Measurements from ENCODE around the gene TAPBP. TPM values are rescaled to one million over a fixed set of nuclear protein-coding genes. Genes with fewer than 3 reads are reported as not detected.

TAPBP gene
- polyA plus RNA-seq, 2 of the 4 experiments (the other 2 are of a cell fraction): 16.8 to 37.5 TPM

- CTCF ChIA-PET: interaction anchor here (0.6 to 3.7 kb wide), 3 partner anchors 10 to 26 kb away, joined by 3 to 33 read pairs (median 5); no protein-coding TSS in a partner anchor
- H3K4me2 ChIP-seq: no peak overlapping the region
- H3K4me3 ChIP-seq: no peak overlapping the region
- H3K9me3 ChIP-seq: no peaks in the 10 kb centered on the region
- H3K4me1 ChIP-seq: peaks cover 11% of the 10 kb centered on the region
- TF ChIP-seq KDM5A (IDR thresholded peaks at IDR 0.05) (no peak), FOSB (CRISPR knock-in tag; IDR thresholded peaks at IDR 0.05) (no peak), REST (IDR thresholded peaks at IDR 0.05) (no peak), EP300 (IDR thresholded peaks at IDR 0.05) (no peak), NFE2L2 (conservative IDR thresholded peaks at IDR 0.05; ENCODE audit: low read length) (no peak), CBX2 (IDR thresholded peaks at IDR 0.05; ENCODE audit: borderline replicate concordance, low read depth) (no peak), HEYL (CRISPR knock-in tag; IDR thresholded peaks at IDR 0.05) (no peak), MAFK (IDR thresholded peaks at IDR 0.05; ENCODE audit: partially characterized antibody) (no peak), KDM1A (IDR thresholded peaks at IDR 0.05; ENCODE audit: low read depth) (no peak), FOSL2 (IDR thresholded peaks at IDR 0.05) (no peak), FOSL2 (CRISPR knock-in tag; IDR thresholded peaks at IDR 0.05) (no peak), POLR2AphosphoS2 (conservative IDR thresholded peaks at IDR 0.05; ENCODE audit: low read length) (no peak), TFCP2L1 (CRISPR knock-in tag; IDR thresholded peaks at IDR 0.05) (no peak), MYC (IDR thresholded peaks at IDR 0.05; ENCODE audit: borderline replicate concordance, low read length) (no peak), RARB (CRISPR knock-in tag; IDR thresholded peaks at IDR 0.05) (no peak), PHF8 (IDR thresholded peaks at IDR 0.05; ENCODE audit: borderline replicate concordance, low read depth) (no peak), RAD21 (conservative IDR thresholded peaks at IDR 0.05 in 1 of 2, IDR thresholded peaks at IDR 0.05 in 1 of 2) (no peak)
- TF ChIP-seq, protein P1, sequence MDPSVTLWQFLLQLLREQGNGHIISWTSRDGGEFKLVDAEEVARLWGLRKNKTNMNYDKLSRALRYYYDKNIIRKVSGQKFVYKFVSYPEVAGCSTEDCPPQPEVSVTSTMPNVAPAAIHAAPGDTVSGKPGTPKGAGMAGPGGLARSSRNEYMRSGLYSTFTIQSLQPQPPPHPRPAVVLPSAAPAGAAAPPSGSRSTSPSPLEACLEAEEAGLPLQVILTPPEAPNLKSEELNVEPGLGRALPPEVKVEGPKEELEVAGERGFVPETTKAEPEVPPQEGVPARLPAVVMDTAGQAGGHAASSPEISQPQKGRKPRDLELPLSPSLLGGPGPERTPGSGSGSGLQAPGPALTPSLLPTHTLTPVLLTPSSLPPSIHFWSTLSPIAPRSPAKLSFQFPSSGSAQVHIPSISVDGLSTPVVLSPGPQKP (IDR thresholded peaks at IDR 0.05; ENCODE audit: low read depth, low read length): no peak
- TF ChIP-seq, protein P2, sequence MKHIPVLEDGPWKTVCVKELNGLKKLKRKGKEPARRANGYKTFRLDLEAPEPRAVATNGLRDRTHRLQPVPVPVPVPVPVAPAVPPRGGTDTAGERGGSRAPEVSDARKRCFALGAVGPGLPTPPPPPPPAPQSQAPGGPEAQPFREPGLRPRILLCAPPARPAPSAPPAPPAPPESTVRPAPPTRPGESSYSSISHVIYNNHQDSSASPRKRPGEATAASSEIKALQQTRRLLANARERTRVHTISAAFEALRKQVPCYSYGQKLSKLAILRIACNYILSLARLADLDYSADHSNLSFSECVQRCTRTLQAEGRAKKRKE (CRISPR knock-in tag; IDR thresholded peaks at IDR 0.05; ENCODE audit: low read depth): no peak
- no peak for DNase-seq (ENCODE audit: low read depth in 1 of 2, low spot score in 1 of 2)
- no peak overlapping the region for H3K27ac ChIP-seq
- ATAC-seq: no peak
- no peak for FAIRE-seq
- WGBS (ENCODE audit: missing lambda C conversion rate): 93% methylated on average over 6 of the region's 6 CpGs
- POLR2A ChIA-PET: no interaction called here
Observed at GRCh38 chr6:33251395-33252012, 62.4 kb downstream of the TAPBP start.

DNA sequence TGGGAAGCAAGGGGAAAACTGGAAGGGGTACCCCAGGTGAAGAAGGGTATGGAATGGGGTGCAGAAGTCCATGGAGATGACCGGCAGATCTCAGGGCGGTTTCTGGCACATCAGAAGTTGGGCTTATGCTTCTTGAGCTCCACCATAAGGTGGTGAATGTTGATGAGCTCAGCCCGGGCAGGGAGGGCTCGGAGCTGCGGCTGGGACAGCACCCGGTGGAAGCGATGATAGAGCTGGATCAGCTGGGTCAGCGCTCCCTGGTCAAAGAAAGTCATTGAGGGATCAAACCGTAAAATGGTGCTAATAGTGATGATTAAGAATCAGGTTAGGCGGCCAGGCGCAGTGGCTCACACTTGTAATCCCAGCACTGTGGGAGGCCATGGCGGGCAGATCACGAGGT, 63.1 kb downstream of the TAPBP start:
- FAIRE-seq (no peak), DNase-seq (ENCODE audit: low read depth in 1 of 2, low spot score in 1 of 2) (no peak), ATAC-seq (no peak)
- H3K4me1 ChIP-seq: peaks cover 11% of the 10 kb centered on the region
- CTCF ChIA-PET: interaction anchor here (0.6 to 3.7 kb wide), 3 partner anchors 10 to 241 kb away, joined by 5 to 33 read pairs (median 5); partner anchors contain the start of gene HLA-DOA
- no peaks in the 10 kb centered on the region for H3K9me3 ChIP-seq
- no peak overlapping the region for H3K4me3 ChIP-seq
- 90% methylated on average over 13 of the region's 13 CpGs for WGBS (ENCODE audit: missing lambda C conversion rate)
- H3K4me2 ChIP-seq: peak overlapping the region; percentile 99; the same call in 1 of the 3 replicates
- H3K27ac ChIP-seq: peak overlapping the region in 1 of 2 experiments; percentile 91; a peak in 1 of 6 replicates
- POLR2A ChIA-PET: interaction anchor here (0.9 to 1.5 kb wide), 3 partner anchors 26 to 76 kb away, joined by 3 read pairs; partner anchors contain the start of genes B3GALT4 and RING1
- TF ChIP-seq HOXB5 (CRISPR knock-in tag; IDR thresholded peaks at IDR 0.05) (no peak), POLR2A (IDR thresholded peaks at IDR 0.05; ENCODE audit: low read length) (no peak), PBX3 (IDR thresholded peaks at IDR 0.05) (no peak), KDM5A (IDR thresholded peaks at IDR 0.05) (no peak), NFE2L2 (conservative IDR thresholded peaks at IDR 0.05; ENCODE audit: low read length) (no peak), KDM1A (IDR thresholded peaks at IDR 0.05; ENCODE audit: low read depth) (no peak), TFCP2L1 (CRISPR knock-in tag; IDR thresholded peaks at IDR 0.05) (no peak), HMGXB4 (CRISPR knock-in tag; IDR thresholded peaks at IDR 0.05; ENCODE audit: borderline replicate concordance) (no peak), ZC3H11A (IDR thresholded peaks at IDR 0.05) (no peak), EP300 (IDR thresholded peaks at IDR 0.05) (no peak)
- TF ChIP-seq, protein P3, sequence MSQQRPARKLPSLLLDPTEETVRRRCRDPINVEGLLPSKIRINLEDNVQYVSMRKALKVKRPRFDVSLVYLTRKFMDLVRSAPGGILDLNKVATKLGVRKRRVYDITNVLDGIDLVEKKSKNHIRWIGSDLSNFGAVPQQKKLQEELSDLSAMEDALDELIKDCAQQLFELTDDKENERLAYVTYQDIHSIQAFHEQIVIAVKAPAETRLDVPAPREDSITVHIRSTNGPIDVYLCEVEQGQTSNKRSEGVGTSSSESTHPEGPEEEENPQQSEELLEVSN (IDR thresholded peaks at IDR 0.05; ENCODE audit: borderline replicate concordance, low read depth): no peak
- TF ChIP-seq, protein P4, sequence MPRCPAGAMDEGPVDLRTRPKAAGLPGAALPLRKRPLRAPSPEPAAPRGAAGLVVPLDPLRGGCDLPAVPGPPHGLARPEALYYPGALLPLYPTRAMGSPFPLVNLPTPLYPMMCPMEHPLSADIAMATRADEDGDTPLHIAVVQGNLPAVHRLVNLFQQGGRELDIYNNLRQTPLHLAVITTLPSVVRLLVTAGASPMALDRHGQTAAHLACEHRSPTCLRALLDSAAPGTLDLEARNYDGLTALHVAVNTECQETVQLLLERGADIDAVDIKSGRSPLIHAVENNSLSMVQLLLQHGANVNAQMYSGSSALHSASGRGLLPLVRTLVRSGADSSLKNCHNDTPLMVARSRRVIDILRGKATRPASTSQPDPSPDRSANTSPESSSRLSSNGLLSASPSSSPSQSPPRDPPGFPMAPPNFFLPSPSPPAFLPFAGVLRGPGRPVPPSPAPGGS (IDR thresholded peaks at IDR 0.05): no peak
